Omental fat pad (tissue), 4 donors: ENCODE data around the gene ELFN2. TPM values are rescaled to one million over a fixed set of nuclear protein-coding genes. Genes with fewer than 3 reads are reported as not detected.

Source experiments
- ATAC-seq: fragments of 150-250 bp; one replicate; pipeline ENCODE4 v1.9.1; 2016; ENCODE audit warnings: mild to moderate bottlenecking, moderate library complexity; ENCODE audit not compliant: low FRiP score
- DNase-seq: peaks from one replicate; pipeline ENCODE4 v3.0.0-alpha.2; 2019; ENCODE audit warnings: low spot score
- total RNA-seq, 4 donors: library from RNA; depleted of rRNA; stranded (reverse); fragments of >200 nt; gene quantifications; one replicate each; pipeline ENCODE4 v1.1.0, GENCODE V29; 2016
- TF ChIP-seq, protein P1 (sequence below), 3 donors: fragments of 450-650 bp; IDR thresholded peaks; one replicate each; pipeline ENCODE4 v1.5.1; 2016 to 2017; ENCODE audit warnings: antibody characterized with exemption in 3 of 3, mild to moderate bottlenecking in 3 of 3, moderate library complexity in 2 of 3

ELFN2 gene
- total RNA-seq, 4 donors from 2014 or later = 0.32 TPM; not detected in 3

DNA sequence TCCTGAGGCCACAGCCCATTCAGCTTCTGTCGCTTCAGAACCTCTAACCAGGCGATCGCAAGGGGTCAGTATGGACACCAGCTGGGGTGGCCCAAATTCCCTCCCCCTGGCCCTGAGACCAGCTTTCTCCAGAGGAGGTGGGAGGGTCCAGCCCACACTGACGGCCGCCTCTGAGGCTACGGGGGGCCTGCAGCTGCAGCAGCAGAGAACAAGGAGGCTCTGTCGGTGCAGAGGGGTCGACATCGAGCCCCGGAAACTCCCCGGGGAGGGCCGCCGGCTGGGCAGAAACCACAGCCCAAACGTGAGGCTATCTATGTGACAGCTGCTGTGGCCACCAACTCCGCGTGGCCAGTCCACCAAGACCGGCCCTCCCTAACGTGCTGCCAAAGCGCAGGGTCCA lies 40.8 kb downstream of the ELFN2 start:
- TF ChIP-seq, protein P1, sequence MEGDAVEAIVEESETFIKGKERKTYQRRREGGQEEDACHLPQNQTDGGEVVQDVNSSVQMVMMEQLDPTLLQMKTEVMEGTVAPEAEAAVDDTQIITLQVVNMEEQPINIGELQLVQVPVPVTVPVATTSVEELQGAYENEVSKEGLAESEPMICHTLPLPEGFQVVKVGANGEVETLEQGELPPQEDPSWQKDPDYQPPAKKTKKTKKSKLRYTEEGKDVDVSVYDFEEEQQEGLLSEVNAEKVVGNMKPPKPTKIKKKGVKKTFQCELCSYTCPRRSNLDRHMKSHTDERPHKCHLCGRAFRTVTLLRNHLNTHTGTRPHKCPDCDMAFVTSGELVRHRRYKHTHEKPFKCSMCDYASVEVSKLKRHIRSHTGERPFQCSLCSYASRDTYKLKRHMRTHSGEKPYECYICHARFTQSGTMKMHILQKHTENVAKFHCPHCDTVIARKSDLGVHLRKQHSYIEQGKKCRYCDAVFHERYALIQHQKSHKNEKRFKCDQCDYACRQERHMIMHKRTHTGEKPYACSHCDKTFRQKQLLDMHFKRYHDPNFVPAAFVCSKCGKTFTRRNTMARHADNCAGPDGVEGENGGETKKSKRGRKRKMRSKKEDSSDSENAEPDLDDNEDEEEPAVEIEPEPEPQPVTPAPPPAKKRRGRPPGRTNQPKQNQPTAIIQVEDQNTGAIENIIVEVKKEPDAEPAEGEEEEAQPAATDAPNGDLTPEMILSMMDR (IDR thresholded peaks at IDR 0.05) = no peak
- DNase-seq (no peak), ATAC-seq (no peak)

DNA sequence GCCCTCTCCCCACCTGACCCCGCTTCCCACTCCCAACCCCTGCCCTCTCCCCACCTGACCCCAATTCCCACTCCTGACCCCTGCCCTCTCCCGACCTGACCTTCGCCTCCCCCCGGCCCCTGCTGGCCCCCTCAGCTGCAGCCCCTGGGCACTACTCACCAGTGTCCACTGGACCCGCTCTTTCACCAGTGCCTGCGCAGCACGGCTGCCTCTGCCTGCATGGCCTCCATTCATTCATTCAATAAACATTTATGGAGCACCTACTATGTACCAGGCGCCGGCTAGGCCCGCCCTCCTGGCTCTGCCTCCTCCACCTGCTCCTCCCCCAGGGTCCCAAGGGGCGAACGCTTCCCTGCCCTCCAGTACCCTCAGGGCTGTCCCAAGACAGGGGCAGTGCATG lies 42.6 kb downstream of the ELFN2 start:
- DNase-seq = no peak
- no peak for ATAC-seq
- TF ChIP-seq, protein P1 (IDR thresholded peaks at IDR 0.05) = no peak

DNA sequence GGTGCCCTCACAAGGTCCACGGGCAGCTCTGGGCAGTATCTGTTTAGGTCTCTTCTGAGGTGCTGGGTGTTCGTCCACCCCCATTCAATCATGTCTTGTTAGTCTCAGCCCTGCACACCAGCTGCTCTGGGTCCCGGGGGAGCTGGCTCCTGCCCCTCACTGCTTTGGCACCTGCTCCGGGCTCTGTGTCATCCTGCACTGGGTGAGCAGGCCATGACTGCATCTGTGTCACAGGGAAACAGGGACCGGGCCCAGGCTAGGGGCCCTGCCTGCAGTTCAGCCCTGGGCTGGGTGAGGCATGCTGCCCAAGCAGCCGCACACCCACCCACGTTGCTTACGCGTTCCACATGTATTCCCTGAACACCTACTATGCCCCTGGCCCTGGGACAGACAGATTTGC lies 43.9 kb downstream of the ELFN2 start:
- TF ChIP-seq, protein P1 (IDR thresholded peaks at IDR 0.05) = no peak
- DNase-seq = no peak
- ATAC-seq = no peak

DNA sequence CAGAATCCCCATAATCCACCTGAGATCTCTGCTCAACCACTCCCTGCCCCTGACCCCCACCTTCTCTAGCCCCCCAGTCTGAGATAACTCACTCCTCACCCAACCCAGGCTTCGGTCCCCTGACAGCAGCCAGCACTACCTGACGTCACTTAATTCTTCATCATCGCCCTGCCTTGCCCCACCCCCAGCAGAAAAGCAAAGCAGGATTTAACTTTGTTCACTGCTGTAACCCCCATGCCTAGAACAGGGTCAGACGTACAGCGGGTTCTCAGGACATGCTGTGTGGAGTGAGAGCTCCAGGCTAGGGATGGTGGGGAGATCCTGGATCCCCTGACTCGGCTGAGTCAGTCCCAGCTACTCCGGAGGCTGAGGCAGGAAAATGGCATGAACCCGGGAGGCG lies 45.8 kb downstream of the ELFN2 start:
- no peak for ATAC-seq
- TF ChIP-seq, protein P1 (IDR thresholded peaks at IDR 0.05) = no peak
- DNase-seq = no peak

DNA sequence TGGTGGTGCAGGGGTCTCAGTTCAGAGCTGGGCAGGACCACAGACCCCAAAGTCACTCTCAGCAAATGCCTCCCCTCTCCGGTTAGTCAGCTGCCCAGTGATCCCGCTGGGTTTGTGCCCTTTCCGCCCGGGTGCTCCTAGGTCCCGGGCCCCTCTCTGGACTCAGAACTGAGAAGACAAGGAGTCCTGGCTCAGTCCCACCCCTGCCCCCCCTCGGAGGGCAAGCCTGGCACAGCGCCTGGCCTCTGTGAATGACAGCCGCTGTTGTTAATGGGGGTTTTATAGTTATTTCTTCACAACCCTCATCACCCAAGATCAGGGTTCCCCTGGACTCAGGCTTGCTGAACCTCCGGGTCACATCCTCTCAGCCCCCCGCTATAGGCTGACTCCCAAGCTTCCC lies 47.6 kb downstream of the ELFN2 start:
- TF ChIP-seq, protein P1 (IDR thresholded peaks at IDR 0.05) = no peak
- DNase-seq = no peak
- no peak for ATAC-seq

DNA sequence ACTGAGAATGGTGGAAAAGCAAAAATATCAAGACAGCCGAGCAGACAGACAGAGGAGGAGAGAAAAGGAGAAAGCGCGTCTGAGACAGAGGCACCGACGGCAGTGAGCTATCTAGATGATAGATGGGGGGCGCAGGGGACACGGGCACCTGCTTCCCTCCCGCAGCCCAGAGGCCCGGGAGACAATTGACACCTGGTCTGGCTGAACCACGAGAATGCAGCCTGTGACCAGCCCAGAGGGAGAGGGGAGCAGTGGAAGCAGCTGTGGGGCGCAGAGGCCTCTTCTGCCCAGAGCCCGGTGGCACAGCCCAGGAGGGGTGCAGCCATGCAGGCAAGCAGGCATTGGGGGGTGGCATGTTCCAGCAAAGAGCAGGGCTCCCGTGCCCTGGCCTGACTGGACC lies 48.2 kb downstream of the ELFN2 start:
- ATAC-seq (no peak), DNase-seq (no peak)
- TF ChIP-seq, protein P1 (IDR thresholded peaks at IDR 0.05) = no peak

DNA sequence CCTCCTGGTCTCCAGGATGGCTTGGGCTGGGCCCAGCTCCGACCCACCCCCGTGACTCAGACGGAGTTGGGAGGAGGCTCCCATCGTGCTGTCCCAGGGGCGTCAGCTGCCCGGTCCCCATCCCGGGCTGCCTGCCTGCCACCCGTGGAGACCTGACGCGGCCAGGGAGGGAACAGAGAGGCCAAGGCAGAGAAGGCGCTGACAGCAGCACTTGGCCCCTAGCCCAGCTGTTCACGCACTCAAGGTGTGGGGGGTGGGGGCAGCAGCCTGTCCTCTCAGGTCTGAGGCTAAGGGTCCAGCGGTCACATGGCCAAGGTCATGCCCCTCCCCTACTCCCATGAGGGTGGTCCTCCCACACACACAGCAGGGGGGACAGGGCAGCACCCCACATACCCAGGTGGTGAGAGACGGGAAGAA lies 48.6 kb downstream of the ELFN2 start:
- DNase-seq (no peak), ATAC-seq (no peak)
- TF ChIP-seq, protein P1 (IDR thresholded peaks at IDR 0.05) = no peak
